BLaER1 (cell line): ENCODE measurements around the gene ITGB5.

Experiments used
- H3K27ac ChIP-seq: shearing (Covaris generic); formaldehyde crosslinking; 2 replicates; pipeline ENCODE4 v1.8.1; 2022
- H3K27me3 ChIP-seq: shearing (Covaris generic); formaldehyde crosslinking; 2 replicates; pipeline ENCODE4 v1.8.1; 2022
- H3K36me3 ChIP-seq: shearing (Covaris generic); formaldehyde crosslinking; 2 replicates; pipeline ENCODE4 v1.8.1; 2022
- H3K4me1 ChIP-seq: shearing (Covaris generic); formaldehyde crosslinking; 2 replicates; pipeline ENCODE4 v1.8.1; 2022
- H3K4me2 ChIP-seq: shearing (Covaris generic); formaldehyde crosslinking; 2 replicates; pipeline ENCODE4 v1.8.1; 2022
- H3K4me3 ChIP-seq: shearing (Covaris generic); formaldehyde crosslinking; 2 replicates; pipeline ENCODE4 v1.8.1; 2022
- H3K9ac ChIP-seq: shearing (Covaris generic); formaldehyde crosslinking; 2 replicates; pipeline ENCODE4 v1.8.1; 2022
- H3K9me3 ChIP-seq: shearing (Covaris generic); formaldehyde crosslinking; 2 replicates; pipeline ENCODE4 v1.8.1; 2022
- H4K20me1 ChIP-seq: shearing (Covaris generic); formaldehyde crosslinking; 2 replicates; pipeline ENCODE4 v1.8.1; 2022
- Cebpa-rat ChIP-seq: shearing (Covaris generic); IDR thresholded peaks from 2 replicates; pipeline ENCODE4 v1.8.1; 2022

Gene ITGB5

DNA sequence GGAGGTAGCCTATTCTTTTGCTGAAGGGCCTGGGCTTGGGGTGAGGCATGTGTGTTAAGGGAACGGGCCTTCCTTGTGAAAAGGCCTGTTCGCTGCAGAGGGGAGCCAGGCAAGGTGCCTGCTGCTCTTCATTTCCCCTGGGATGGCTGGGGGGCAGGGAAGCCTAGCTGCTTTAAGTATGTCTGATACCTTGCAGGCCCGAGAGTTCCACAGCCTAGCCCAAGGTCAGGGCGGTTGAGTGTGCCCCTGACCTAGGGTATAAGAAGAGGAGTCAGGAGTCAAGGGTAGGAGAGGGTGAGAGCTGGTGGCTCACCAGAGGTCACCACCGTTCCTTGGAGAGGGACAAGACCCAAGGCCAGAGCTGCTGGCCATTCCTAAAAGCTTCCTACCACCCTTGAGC, 110.3 kb downstream of the ITGB5 start:
- no peaks in the 10 kb centered on the region for H3K36me3 ChIP-seq
- no peak overlapping the region for H3K4me3 ChIP-seq
- H3K9me3 ChIP-seq, result no peaks in the 10 kb centered on the region
- H3K27ac ChIP-seq, result no peak overlapping the region
- no peak for TF ChIP-seq Cebpa-rat
- H3K4me1 ChIP-seq, result peaks cover 48% of the 10 kb centered on the region
- no peaks in the 10 kb centered on the region for H4K20me1 ChIP-seq
- no peak overlapping the region for H3K4me2 ChIP-seq
- peaks cover 23% of the 10 kb centered on the region for H3K27me3 ChIP-seq
- H3K9ac ChIP-seq, result no peak overlapping the region

DNA sequence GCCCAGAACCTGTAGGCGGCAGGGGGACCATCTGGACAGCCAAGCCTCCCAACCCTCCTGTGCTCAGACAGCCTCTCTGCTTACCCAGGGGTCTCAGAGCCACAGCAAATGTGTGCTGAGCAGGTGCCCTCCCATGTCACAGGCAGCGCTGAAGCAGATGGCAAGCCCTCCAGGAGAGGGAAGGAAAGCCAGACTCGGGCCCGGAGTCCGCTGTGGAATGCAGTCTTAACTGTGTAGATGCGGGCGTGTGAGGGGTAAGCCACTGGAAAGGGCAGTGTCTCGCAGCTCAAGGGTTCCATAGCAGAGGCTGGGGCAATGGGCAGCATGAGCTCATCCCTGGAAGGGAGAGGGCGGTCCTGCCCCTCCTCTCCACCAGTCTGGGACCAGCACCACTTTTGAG, 111.3 kb downstream of the ITGB5 start:
- Histone ChIP-seq H3K4me3 (no peak overlapping the region), H4K20me1 (no peaks in the 10 kb centered on the region), H3K36me3 (no peaks in the 10 kb centered on the region), H3K27ac (no peak overlapping the region), H3K27me3 (peaks cover 31% of the 10 kb centered on the region), H3K4me1 (peaks cover 38% of the 10 kb centered on the region), H3K9me3 (no peaks in the 10 kb centered on the region), H3K9ac (no peak overlapping the region), H3K4me2 (no peak overlapping the region)
- no peak for TF ChIP-seq Cebpa-rat

DNA sequence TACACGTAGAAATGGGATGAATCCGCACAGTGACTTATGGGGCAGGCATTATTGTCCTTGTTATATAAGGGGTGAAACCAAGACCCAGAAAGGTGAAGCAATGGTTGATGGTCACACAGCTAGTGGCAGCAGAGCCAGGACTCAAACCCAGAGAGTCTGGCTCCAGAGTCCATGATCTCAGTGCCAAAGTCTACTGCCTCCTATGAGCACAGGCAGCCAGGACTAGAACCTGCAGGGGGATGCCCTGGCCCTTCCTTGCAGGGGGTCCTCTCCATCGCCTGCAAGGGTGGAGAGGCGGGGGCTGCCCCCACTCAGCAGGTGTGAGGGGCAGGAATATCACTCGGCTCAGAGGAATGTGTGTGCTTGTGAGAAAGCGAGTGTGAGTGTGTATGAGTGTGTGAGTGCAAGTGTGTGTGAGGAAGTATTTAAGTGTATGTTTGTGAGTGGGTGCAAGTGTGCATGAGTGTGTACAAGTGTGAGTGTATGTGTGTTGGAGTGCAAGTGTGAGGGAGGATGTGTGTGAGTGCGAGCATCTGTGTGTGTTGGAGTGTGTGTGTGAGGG, 112.2 kb downstream of the ITGB5 start:
- Histone ChIP-seq H3K27ac (no peak overlapping the region), H4K20me1 (no peaks in the 10 kb centered on the region), H3K9ac (no peak overlapping the region), H3K4me3 (no peak overlapping the region), H3K36me3 (no peaks in the 10 kb centered on the region), H3K9me3 (no peaks in the 10 kb centered on the region), H3K4me2 (no peak overlapping the region), H3K27me3 (peaks cover 31% of the 10 kb centered on the region), H3K4me1 (peaks cover 28% of the 10 kb centered on the region)
- no peak for TF ChIP-seq Cebpa-rat

DNA sequence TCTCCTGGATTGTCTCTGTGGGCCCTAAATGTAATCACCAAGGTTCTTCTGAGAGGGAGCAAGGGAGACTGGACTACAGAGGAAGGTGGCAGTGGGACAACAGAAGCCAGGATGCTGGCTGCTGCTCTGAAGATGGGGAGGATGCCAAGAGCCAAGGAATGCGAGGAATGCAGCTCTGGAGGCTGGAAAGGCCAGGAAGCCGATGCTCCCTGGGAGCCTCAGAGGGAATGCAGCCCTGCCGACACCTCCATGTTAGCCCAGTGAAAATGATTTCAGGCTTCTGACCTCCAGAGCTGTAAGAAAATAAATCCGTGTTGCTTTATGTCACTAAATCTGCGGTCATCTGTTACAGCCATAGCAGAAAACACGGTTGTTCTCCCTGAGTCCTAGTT, 112.8 kb downstream of the ITGB5 start:
- Histone ChIP-seq H3K36me3 (no peaks in the 10 kb centered on the region), H3K4me3 (no peak overlapping the region), H3K9ac (no peak overlapping the region), H3K4me2 (no peak overlapping the region), H3K27me3 (peaks cover 31% of the 10 kb centered on the region), H3K9me3 (no peaks in the 10 kb centered on the region), H3K27ac (no peak overlapping the region), H3K4me1 (peaks cover 22% of the 10 kb centered on the region), H4K20me1 (no peaks in the 10 kb centered on the region)
- no peak for TF ChIP-seq Cebpa-rat

DNA sequence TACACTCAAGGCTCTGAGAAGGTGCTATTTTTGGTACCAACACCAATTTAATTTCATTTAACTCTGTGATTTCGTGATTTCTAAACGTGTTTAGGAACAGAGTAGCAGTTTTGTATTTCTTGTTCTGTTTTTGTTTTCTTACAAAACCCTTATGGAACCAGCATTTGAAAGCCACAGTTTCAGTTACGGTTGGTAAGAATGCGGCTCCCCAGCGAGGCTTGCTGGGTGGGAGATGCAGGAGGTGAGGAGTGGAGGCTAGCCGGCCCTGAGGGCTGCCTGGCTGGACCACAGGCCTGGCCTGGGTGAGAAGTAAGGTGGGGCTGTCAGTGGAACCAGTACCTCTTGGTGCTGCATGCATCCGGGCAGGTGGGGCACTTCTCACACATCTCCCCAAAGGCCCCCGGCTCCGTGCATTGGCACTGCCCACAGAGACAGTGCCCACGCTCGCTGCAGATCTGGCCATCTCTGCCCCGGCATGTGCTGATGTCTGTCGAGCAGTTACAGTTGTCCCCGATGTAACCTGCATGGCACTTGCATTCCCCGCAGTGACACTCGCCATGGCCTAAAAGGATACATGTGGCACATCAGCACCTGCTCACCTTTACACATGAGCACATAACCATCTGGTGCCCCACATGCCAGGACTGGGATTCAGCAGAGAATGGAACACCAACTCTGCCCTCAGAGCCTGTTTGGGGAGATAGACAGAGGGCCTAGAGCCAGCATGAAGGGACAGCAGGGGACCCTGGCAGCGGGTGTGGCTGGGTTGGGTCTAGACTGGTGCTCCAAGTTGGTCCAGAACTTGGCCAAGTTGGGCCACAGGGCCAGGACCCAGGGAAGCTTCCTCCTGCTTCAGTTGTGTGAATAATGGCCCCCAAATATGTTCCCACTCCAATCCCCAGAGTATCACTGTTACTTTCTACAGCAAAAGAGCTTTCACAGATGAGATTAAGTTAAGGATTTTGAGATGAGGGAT, 113.5 kb downstream of the ITGB5 start:
- no peak overlapping the region for H3K9ac ChIP-seq
- peaks cover 31% of the 10 kb centered on the region for H3K27me3 ChIP-seq
- H3K4me2 ChIP-seq, result no peak overlapping the region
- no peak for TF ChIP-seq Cebpa-rat
- no peaks in the 10 kb centered on the region for H3K36me3 ChIP-seq
- no peaks in the 10 kb centered on the region for H3K9me3 ChIP-seq
- H3K4me1 ChIP-seq, result peaks cover 20% of the 10 kb centered on the region
- H3K27ac ChIP-seq, result no peak overlapping the region
- H3K4me3 ChIP-seq, result no peak overlapping the region
- no peaks in the 10 kb centered on the region for H4K20me1 ChIP-seq

GRCh38 chr3:124772081-124772831, 114.9 kb downstream of the ITGB5 start:
- Histone ChIP-seq H3K4me1 (peaks cover 9% of the 10 kb centered on the region), H3K4me3 (no peak overlapping the region), H4K20me1 (no peaks in the 10 kb centered on the region), H3K9me3 (no peaks in the 10 kb centered on the region), H3K27me3 (peaks cover 31% of the 10 kb centered on the region), H3K27ac (no peak overlapping the region), H3K9ac (no peak overlapping the region), H3K4me2 (peak overlapping the region; percentile 30), H3K36me3 (no peaks in the 10 kb centered on the region)
- no peak for TF ChIP-seq Cebpa-rat

GRCh38 chr3:124771083-124771445, 116.1 kb downstream of the ITGB5 start:
- Histone ChIP-seq H4K20me1 (no peaks in the 10 kb centered on the region), H3K4me3 (no peak overlapping the region), H3K9me3 (no peaks in the 10 kb centered on the region), H3K27ac (no peak overlapping the region), H3K9ac (no peak overlapping the region), H3K4me2 (no peak overlapping the region), H3K4me1 (peaks cover 9% of the 10 kb centered on the region), H3K36me3 (no peaks in the 10 kb centered on the region), H3K27me3 (peaks cover 31% of the 10 kb centered on the region)
- TF ChIP-seq Cebpa-rat, result no peak

- H3K9ac ChIP-seq, result no peak overlapping the region
- H3K4me2 ChIP-seq, result no peak overlapping the region
- H3K27me3 ChIP-seq, result peaks cover 31% of the 10 kb centered on the region
- no peak overlapping the region for H3K4me3 ChIP-seq
- H3K27ac ChIP-seq, result no peak overlapping the region
- H3K36me3 ChIP-seq, result no peaks in the 10 kb centered on the region
- TF ChIP-seq Cebpa-rat, result no peak
- H3K9me3 ChIP-seq, result no peaks in the 10 kb centered on the region
- H3K4me1 ChIP-seq, result peaks cover 11% of the 10 kb centered on the region
- H4K20me1 ChIP-seq, result no peaks in the 10 kb centered on the region
These were observed 116.7 kb downstream of the ITGB5 start for GRCh38 chr3:124770336-124771082.

DNA sequence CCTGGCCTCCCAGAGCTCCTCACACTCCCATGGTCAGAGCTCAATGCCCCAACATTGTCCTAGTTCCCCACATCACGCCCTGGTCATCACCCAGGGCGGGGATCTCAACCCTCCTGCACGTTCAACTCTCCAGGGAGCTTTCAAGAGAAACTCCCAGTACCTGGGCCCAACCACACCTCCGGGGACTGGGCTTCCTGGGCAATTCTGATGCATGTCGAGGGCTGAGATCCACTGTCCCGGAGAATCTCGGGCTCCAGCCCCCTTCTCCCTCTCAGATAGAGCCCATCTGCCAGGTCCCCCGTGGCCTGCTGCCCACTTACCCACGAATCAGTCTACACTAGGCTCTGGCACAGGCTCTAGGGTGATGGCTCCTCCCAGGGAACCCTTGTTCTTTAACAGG, 117.7 kb downstream of the ITGB5 start:
- Histone ChIP-seq H3K4me1 (peaks cover 16% of the 10 kb centered on the region), H3K4me2 (no peak overlapping the region), H3K36me3 (no peaks in the 10 kb centered on the region)

More for the DNA sequence above, 117.7 kb downstream of the ITGB5 start:
- no peak for TF ChIP-seq Cebpa-rat
- no peaks in the 10 kb centered on the region for H3K9me3 ChIP-seq
- H3K27me3 ChIP-seq, result peaks cover 31% of the 10 kb centered on the region
- no peak overlapping the region for H3K27ac ChIP-seq
- H3K4me3 ChIP-seq, result no peak overlapping the region
- H4K20me1 ChIP-seq, result no peaks in the 10 kb centered on the region
- H3K9ac ChIP-seq, result no peak overlapping the region
